OCI-LY3 (cell line): ENCODE data around the gene HEPN1.

Source experiments
- H2AFZ ChIP-seq: fragments of 200-600, 300-600 bp; shearing (Covaris generic); 2 replicates; pipeline ENCODE4 v1.6.0; 2014; ENCODE audit warnings: antibody characterized with exemption, low read depth, low read length
- H3K27ac ChIP-seq: fragments of 200-600, 300-600 bp; sonication (generic); 2 replicates; pipeline ENCODE4 v1.5.1; 2014; ENCODE audit warnings: mild to moderate bottlenecking, low read length, moderate library complexity, mixed read lengths
- H3K27me3 ChIP-seq: fragments of 200-600, 300-600 bp; sonication (generic); 2 replicates; pipeline ENCODE4 v1.6.1; 2014; ENCODE audit warnings: low read depth, low read length, mixed read lengths
- H3K36me3 ChIP-seq: fragments of 200-600, 300-600 bp; sonication (generic); replicated peaks from 2 replicates; pipeline ENCODE3; 2014; ENCODE audit warnings: low read depth, low read length, mixed read lengths
- H3K4me1 ChIP-seq: fragments of 300-600, 200-600 bp; sonication (generic); 2 replicates; pipeline ENCODE4 v1.6.1; 2014; ENCODE audit warnings: low read length, mixed read lengths
- H3K4me2 ChIP-seq: fragments of 200-600, 300-600 bp; sonication (generic); 2 replicates; pipeline ENCODE4 v1.6.1; 2014; ENCODE audit warnings: low read length, mixed read lengths
- H3K4me3 ChIP-seq: fragments of 300-600, 200-600 bp; sonication (generic); 2 replicates; pipeline ENCODE4 v1.5.1; 2014; ENCODE audit warnings: antibody characterized with exemption, mild to moderate bottlenecking, low read length, moderate library complexity
- H3K79me2 ChIP-seq: fragments of 300-600, 200-600 bp; shearing (Covaris generic); 2 replicates; pipeline ENCODE4 v1.6.1; 2014; ENCODE audit warnings: mild to moderate bottlenecking, low read length, mixed read lengths
- H3K9ac ChIP-seq: fragments of 300-600, 200-600 bp; shearing (Covaris generic); 2 replicates; pipeline ENCODE4 v1.6.0; 2014; ENCODE audit warnings: mild to moderate bottlenecking, low read length, moderate library complexity
- H3K9me3 ChIP-seq: fragments of 200-600, 300-600 bp; shearing (Covaris generic); 2 replicates; pipeline ENCODE4 v1.6.1; 2014; ENCODE audit warnings: low read length, mixed read lengths; ENCODE audit not compliant: insufficient read depth
- H4K20me1 ChIP-seq: fragments of 200-600, 300-600 bp; sonication (generic); 2 replicates; pipeline ENCODE4 v1.6.1; 2016; ENCODE audit warnings: low read length, mixed read lengths; ENCODE audit not compliant: insufficient read depth
- EZH2phosphoT487 ChIP-seq: fragments of 200-600 bp; shearing (Covaris generic); IDR thresholded peaks from 2 replicates; pipeline ENCODE4 v1.6.1; 2018; ENCODE audit warnings: antibody characterized with exemption, mixed run types, low read depth
- TF ChIP-seq, protein P1 (sequence below): fragments of 200-600, 300-600 bp; sonication (generic); IDR thresholded peaks from 2 replicates; pipeline ENCODE4 v1.5.1; 2014; ENCODE audit warnings: antibody characterized with exemption, low read length, low read depth

The HEPN1 gene

DNA sequence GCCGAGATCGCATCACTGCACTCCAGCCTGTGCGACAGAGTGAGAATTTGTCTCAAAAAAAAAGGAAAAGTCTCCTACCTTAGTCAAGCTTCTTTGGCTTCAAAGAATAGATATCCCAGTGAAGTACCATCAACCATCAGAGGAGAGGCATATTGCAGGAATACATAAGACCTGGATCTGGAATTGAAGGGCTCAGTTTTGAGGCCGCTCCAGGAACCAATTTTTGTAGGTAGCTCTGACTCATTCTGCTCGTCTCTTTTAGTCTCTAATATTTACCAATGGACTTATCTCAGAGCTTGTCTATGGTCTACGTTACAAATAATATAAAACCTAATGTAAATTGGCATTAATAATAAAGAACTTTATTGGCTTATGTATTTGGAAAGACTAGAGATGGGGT lies 26.8 kb downstream of the HEPN1 start:
- H3K4me1 ChIP-seq = no peaks in the 10 kb centered on the region
- H3K4me3 ChIP-seq = no peak overlapping the region
- H2AFZ ChIP-seq = no peak overlapping the region
- no peaks in the 10 kb centered on the region for H4K20me1 ChIP-seq
- no peaks in the 10 kb centered on the region for H3K27me3 ChIP-seq
- no peaks in the 10 kb centered on the region for H3K36me3 ChIP-seq
- H3K9ac ChIP-seq = no peak overlapping the region
- no peaks in the 10 kb centered on the region for H3K79me2 ChIP-seq
- H3K9me3 ChIP-seq = no peaks in the 10 kb centered on the region
- no peak overlapping the region for H3K27ac ChIP-seq
- TF ChIP-seq, protein P1, sequence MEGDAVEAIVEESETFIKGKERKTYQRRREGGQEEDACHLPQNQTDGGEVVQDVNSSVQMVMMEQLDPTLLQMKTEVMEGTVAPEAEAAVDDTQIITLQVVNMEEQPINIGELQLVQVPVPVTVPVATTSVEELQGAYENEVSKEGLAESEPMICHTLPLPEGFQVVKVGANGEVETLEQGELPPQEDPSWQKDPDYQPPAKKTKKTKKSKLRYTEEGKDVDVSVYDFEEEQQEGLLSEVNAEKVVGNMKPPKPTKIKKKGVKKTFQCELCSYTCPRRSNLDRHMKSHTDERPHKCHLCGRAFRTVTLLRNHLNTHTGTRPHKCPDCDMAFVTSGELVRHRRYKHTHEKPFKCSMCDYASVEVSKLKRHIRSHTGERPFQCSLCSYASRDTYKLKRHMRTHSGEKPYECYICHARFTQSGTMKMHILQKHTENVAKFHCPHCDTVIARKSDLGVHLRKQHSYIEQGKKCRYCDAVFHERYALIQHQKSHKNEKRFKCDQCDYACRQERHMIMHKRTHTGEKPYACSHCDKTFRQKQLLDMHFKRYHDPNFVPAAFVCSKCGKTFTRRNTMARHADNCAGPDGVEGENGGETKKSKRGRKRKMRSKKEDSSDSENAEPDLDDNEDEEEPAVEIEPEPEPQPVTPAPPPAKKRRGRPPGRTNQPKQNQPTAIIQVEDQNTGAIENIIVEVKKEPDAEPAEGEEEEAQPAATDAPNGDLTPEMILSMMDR = no peak
- TF ChIP-seq EZH2phosphoT487 = no peak
- H3K4me2 ChIP-seq = no peak overlapping the region

DNA sequence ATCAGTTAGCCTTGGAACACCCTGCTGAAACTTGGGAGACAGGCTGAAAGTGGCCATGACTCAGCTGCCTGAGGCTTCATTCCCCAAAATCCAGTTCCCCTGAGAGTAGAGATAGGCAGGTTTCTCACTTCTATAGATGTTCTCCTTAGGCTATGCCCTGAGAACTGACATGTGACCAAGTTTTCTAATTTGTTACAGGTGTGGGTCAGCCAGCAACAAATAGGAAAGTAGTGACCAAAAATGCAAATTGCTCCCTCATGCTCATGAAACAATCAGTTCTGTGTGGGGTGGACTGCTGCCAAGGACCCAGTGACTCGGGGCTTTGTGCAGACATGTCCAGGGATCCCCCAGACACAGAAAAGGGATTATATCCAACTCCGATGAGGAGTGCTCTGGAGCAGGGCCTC lies 27.7 kb downstream of the HEPN1 start:
- Histone ChIP-seq H2AFZ (no peak overlapping the region), H3K27me3 (no peaks in the 10 kb centered on the region), H3K9ac (no peak overlapping the region), H3K4me2 (no peak overlapping the region), H3K9me3 (no peaks in the 10 kb centered on the region; the same call in 1 of the 2 replicates), H4K20me1 (no peaks in the 10 kb centered on the region), H3K4me3 (no peak overlapping the region), H3K27ac (no peak overlapping the region), H3K4me1 (no peaks in the 10 kb centered on the region), H3K79me2 (no peaks in the 10 kb centered on the region), H3K36me3 (no peaks in the 10 kb centered on the region)
- TF ChIP-seq, protein P1 = no peak
- no peak for TF ChIP-seq EZH2phosphoT487

DNA sequence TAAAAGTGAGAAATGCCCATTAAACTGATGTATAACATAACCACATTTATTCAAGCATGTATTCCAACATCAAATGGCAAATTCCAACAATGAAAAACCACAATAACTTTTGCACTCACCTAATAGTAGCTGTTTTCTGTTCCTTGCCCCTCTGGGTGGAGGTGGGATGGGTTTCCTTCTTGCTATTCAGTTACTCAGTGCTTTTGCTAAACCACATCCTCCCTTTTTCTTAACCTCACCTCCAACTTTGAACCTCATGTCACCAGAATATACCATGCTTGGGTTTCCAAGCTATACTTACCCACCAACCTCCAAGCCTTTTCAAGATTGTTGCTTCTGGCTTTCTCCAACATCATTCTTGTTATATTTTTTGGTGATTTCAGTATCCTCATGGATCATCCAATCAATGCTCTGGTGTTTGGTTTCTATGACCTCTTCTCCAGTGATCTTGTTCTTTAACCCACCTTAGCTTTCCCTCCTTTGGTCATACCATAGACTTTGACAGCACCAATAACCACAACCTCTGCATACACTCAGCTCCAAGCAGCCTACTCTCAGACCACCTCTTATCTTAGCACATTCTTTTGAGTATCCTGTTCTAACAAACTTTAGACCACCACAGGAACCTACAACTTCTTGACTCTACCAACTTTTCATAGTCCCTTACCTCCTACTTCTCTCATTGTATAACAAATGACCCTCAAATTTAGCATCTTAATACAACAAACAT lies 31.7 kb downstream of the HEPN1 start:
- no peaks in the 10 kb centered on the region for H3K36me3 ChIP-seq
- no peaks in the 10 kb centered on the region for H3K79me2 ChIP-seq
- H4K20me1 ChIP-seq = no peaks in the 10 kb centered on the region
- no peak for TF ChIP-seq EZH2phosphoT487
- TF ChIP-seq, protein P1 = no peak
- no peak overlapping the region for H2AFZ ChIP-seq
- H3K4me2 ChIP-seq = no peak overlapping the region
- H3K4me1 ChIP-seq = peaks cover 11% of the 10 kb centered on the region
- no peaks in the 10 kb centered on the region; the same call in 1 of the 2 replicates for H3K9me3 ChIP-seq
- H3K27me3 ChIP-seq = no peaks in the 10 kb centered on the region
- no peak overlapping the region for H3K9ac ChIP-seq
- no peak overlapping the region for H3K27ac ChIP-seq
- no peak overlapping the region for H3K4me3 ChIP-seq

DNA sequence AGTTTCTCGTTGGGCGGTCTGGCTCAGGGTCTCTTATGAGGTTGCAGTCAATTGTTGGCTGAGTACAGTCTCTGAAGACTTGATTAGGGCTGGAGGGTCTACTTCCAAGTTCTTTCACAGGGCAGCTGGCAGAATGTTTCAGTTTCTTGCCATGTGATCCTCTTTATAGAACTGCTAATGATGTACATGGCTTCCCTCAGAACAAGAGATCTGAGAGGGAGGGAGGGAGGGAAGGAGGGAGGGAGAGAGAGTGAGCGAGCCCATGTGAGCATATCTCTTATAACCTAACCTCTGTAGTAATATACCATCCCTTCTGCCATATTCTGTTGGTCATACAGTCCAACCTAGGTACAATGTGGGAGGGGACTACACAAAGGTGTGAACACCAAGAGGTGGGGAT lies 32.3 kb downstream of the HEPN1 start:
- Histone ChIP-seq H3K27ac (no peak overlapping the region), H3K4me2 (no peak overlapping the region), H3K36me3 (no peaks in the 10 kb centered on the region), H4K20me1 (no peaks in the 10 kb centered on the region), H3K4me3 (no peak overlapping the region), H2AFZ (no peak overlapping the region), H3K4me1 (peaks cover 11% of the 10 kb centered on the region), H3K9ac (no peak overlapping the region), H3K27me3 (no peaks in the 10 kb centered on the region), H3K79me2 (no peaks in the 10 kb centered on the region), H3K9me3 (no peaks in the 10 kb centered on the region; the same call in 1 of the 2 replicates)
- TF ChIP-seq EZH2phosphoT487 = no peak
- TF ChIP-seq, protein P1 = no peak
